Breast epithelium (tissue), 4 donors: ENCODE data around the gene EN2. TPM values are rescaled to one million over a fixed set of nuclear protein-coding genes. Genes with fewer than 3 reads are reported as not detected.

ENCODE experiments used
- DNase-seq, 2 donors: peaks; one replicate each; pipeline ENCODE4 v3.0.0-alpha.2; 2019; ENCODE audit warnings: low spot score in 2 of 2
- H3K27ac ChIP-seq, 2 donors: fragments of 200-600 bp; sonication (generic) in 1 of 2; one replicate each; pipeline ENCODE4 v1.5.1; 2016 to 2019; ENCODE audit warnings: mild to moderate bottlenecking in 1 of 2
- H3K27me3 ChIP-seq, 2 donors: fragments of 200-600 bp; sonication (generic) in 1 of 2; one replicate each; pipeline versions ENCODE4 v1.5.1 to v1.6.0; 2017 to 2019; ENCODE audit warnings: control low read depth in 1 of 2, mild to moderate bottlenecking in 1 of 2
- H3K36me3 ChIP-seq: fragments of 200-600 bp; one replicate; pipeline ENCODE4 v1.5.1; 2019
- H3K4me1 ChIP-seq, 2 donors: fragments of 200-600 bp; sonication (generic); one replicate each; pipeline ENCODE4 v1.5.1; 2016 to 2019; ENCODE audit warnings: control low read depth in 1 of 2
- H3K4me3 ChIP-seq, 3 donors: fragments of 200-600 bp; sonication (generic); 1 replicate in 2 of 3; 2 replicates in 1 of 3; pipeline ENCODE4 v1.5.1; 2016 to 2019; ENCODE audit warnings: mild to moderate bottlenecking in 3 of 3, moderate library complexity in 2 of 3
- H3K9me3 ChIP-seq, 2 donors: fragments of 200-600 bp; sonication (generic) in 1 of 2; one replicate each; pipeline ENCODE4 v1.5.1; 2016 to 2019; ENCODE audit warnings: control low read depth in 1 of 2
- CTCF ChIP-seq, 3 donors: fragments of 450-650 bp; IDR thresholded peaks; one replicate each; pipeline ENCODE4 v1.5.1; 2016 to 2017; ENCODE audit warnings: antibody characterized with exemption in 3 of 3, mild to moderate bottlenecking in 3 of 3, moderate library complexity in 3 of 3
- POLR2A ChIP-seq: fragments of 450-650 bp; IDR thresholded peaks from one replicate; pipeline ENCODE4 v1.6.1; 2016; ENCODE audit warnings: antibody characterized with exemption, mild to moderate bottlenecking, moderate library complexity
- POLR2AphosphoS5 ChIP-seq, 3 donors: sonication (generic); formaldehyde crosslinking; IDR thresholded peaks; one replicate each; pipeline ENCODE4 v1.6.1; 2017; ENCODE audit warnings: antibody characterized with exemption in 3 of 3
- intact Hi-C: fragments of 100-400 bp; cut with DNase I; formaldehyde crosslinking; loops from one replicate; pipeline ENCODE4 v1.15.1; 2023; ENCODE audit warnings: low total_unique reads
- total RNA-seq, 3 donors: library from RNA; depleted of rRNA; stranded (reverse); fragments of >200 nt; gene quantifications; one replicate each; pipeline ENCODE4 v1.1.0, GENCODE V29; 2016

Gene EN2
- total RNA-seq, 3 donors from 2014 or later = 0.32 to 0.33 TPM; not detected in 1

- Histone ChIP-seq H3K27me3 (peaks cover 0 to 57% of the 10 kb centered on the region in 2 donors), H3K36me3 (no peaks in the 10 kb centered on the region), H3K4me1 (no peaks in the 10 kb centered on the region), H3K27ac (no peak overlapping the region), H3K4me3 (no peak overlapping the region), H3K9me3 (no peaks in the 10 kb centered on the region)
- no peak for DNase-seq
- intact Hi-C loops = no loop called here
- no peak for TF ChIP-seq POLR2AphosphoS5 (IDR thresholded peaks at IDR 0.05)
- TF ChIP-seq POLR2A = no peak
- no peak for TF ChIP-seq CTCF (IDR thresholded peaks at IDR 0.05)
Measured at GRCh38 chr7:155497149-155497901, 39.4 kb downstream of the EN2 start.

GRCh38 chr7:155505422-155505793 lies 47.5 kb downstream of the EN2 start:
- no peak for DNase-seq
- Histone ChIP-seq H3K27me3 (peaks cover 4 to 91% of the 10 kb centered on the region in 2 donors), H3K9me3 (no peaks in the 10 kb centered on the region), H3K4me1 (no peaks in the 10 kb centered on the region), H3K36me3 (no peaks in the 10 kb centered on the region), H3K27ac (no peak overlapping the region), H3K4me3 (no peak overlapping the region)
- no peak for TF ChIP-seq POLR2A
- TF ChIP-seq POLR2AphosphoS5 (IDR thresholded peaks at IDR 0.05) = no peak
- TF ChIP-seq CTCF (IDR thresholded peaks at IDR 0.05) = no peak
- intact Hi-C loops = no loop called here

- intact Hi-C loops = no loop called here
- Histone ChIP-seq H3K4me1 (no peaks in the 10 kb centered on the region), H3K27ac (no peak overlapping the region), H3K9me3 (no peaks in the 10 kb centered on the region), H3K36me3 (no peaks in the 10 kb centered on the region), H3K27me3 (peaks cover 4 to 91% of the 10 kb centered on the region in 2 donors), H3K4me3 (no peak overlapping the region)
- TF ChIP-seq POLR2A = no peak
- TF ChIP-seq POLR2AphosphoS5 (IDR thresholded peaks at IDR 0.05) = no peak
- no peak for TF ChIP-seq CTCF (IDR thresholded peaks at IDR 0.05)
- DNase-seq = no peak
Measured at GRCh38 chr7:155506854-155507337, 49.0 kb downstream of the EN2 start.

GRCh38 chr7:155507576-155507975 lies 49.6 kb downstream of the EN2 start:
- no peak overlapping the region for H3K27ac ChIP-seq
- DNase-seq = no peak
- H3K9me3 ChIP-seq = no peaks in the 10 kb centered on the region
- H3K4me3 ChIP-seq = no peak overlapping the region
- intact Hi-C loops = no loop called here
- TF ChIP-seq POLR2A = no peak
- TF ChIP-seq POLR2AphosphoS5 (IDR thresholded peaks at IDR 0.05) = no peak
- no peak for TF ChIP-seq CTCF (IDR thresholded peaks at IDR 0.05)
- no peaks in the 10 kb centered on the region for H3K36me3 ChIP-seq
- H3K27me3 ChIP-seq = peaks cover 4 to 92% of the 10 kb centered on the region in 2 donors
- H3K4me1 ChIP-seq = no peaks in the 10 kb centered on the region
